C4-2B (cell line): ENCODE data around the gene BARX1.
A peak's percentile ranks its signal among the peaks of the same experiment; 100 is the strongest.
"Not testable (repeated sequence)": the region's sequence is repeated elsewhere in the genome, so short reads cannot be mapped to it uniquely, and the experiment has no call there.

Experiments used
- H3K27ac ChIP-seq: fragments of 450-650 bp; 2 replicates; pipeline ENCODE4 v1.5.1; 2017
- ZFX ChIP-seq: fragments of 450-650 bp; IDR thresholded peaks from 2 replicates; pipeline ENCODE4 v1.6.1; 2017
- TF ChIP-seq, protein P1 (sequence below): fragments of 450-650 bp; conservative IDR thresholded peaks from 2 replicates; pipeline ENCODE4 v1.5.1; 2017; ENCODE audit warnings: mild to moderate bottlenecking

BARX1 gene

DNA sequence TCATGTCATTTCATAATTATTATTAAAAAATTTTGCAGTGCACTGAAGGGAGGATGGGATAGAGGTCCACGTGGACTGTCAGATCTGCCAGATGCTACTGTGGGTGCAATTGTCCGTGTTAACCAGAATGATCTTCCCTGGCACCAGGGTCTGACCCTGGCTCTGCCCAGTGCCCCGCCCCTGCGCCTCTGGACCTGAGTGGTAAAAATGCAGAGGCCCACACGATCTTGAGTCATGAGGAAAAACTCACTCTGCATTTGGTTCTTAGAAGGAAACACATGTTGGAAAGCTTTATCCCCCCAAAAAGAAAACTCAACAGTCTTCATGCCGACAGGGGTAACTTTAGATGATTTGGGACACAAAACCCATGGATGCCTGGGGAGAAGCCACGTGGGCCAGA lies 20.1 kb upstream of the BARX1 start:
- TF ChIP-seq, protein P1, sequence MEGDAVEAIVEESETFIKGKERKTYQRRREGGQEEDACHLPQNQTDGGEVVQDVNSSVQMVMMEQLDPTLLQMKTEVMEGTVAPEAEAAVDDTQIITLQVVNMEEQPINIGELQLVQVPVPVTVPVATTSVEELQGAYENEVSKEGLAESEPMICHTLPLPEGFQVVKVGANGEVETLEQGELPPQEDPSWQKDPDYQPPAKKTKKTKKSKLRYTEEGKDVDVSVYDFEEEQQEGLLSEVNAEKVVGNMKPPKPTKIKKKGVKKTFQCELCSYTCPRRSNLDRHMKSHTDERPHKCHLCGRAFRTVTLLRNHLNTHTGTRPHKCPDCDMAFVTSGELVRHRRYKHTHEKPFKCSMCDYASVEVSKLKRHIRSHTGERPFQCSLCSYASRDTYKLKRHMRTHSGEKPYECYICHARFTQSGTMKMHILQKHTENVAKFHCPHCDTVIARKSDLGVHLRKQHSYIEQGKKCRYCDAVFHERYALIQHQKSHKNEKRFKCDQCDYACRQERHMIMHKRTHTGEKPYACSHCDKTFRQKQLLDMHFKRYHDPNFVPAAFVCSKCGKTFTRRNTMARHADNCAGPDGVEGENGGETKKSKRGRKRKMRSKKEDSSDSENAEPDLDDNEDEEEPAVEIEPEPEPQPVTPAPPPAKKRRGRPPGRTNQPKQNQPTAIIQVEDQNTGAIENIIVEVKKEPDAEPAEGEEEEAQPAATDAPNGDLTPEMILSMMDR, result no peak
- TF ChIP-seq ZFX, result no peak
- no peak overlapping the region for H3K27ac ChIP-seq

DNA sequence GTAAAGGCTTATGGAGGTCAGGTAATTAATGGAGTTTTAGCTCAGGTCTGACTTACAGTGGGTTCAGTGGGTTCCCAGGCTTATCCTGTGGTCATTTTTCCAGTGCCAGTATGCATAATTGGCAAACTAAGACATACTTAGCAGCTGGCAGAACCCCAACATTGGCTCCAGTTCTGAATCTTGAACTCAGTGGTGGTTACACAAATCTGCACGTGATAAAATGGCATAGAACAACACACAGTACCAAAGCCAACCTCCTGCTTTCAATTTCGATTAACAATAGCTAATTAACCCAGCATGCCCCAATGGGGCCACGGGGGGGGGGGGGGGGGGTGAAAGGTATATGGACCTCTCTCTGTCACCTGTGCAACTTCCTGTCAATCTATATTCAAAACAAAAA lies 19.0 kb upstream of the BARX1 start:
- H3K27ac ChIP-seq, result no peak overlapping the region
- no peak for TF ChIP-seq ZFX
- TF ChIP-seq, protein P1, result no peak

DNA sequence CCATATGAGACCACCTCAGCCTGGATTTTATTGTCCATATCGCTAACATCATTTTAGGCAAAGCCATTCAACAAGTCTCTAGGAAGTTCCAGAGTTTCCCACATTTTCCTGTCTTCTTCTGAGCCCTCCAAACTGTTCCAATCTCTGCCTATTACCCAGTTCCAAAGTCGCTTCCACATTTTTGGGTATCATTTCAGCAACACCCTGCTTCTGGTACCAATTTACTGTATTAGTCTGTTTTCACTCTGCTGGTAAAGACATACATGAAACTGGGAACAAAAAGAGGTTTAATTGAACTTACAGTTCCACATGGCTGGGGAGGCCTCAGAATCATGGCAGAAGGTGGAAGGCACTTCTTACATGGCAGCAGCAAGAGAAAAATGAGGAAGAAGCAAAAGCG lies 17.5 kb upstream of the BARX1 start:
- not testable (repeated sequence) for H3K27ac ChIP-seq

GRCh38 chr9:93969328-93969661 lies 14.1 kb upstream of the BARX1 start:
- no peak for TF ChIP-seq ZFX
- TF ChIP-seq, protein P1, result no peak
- no peak overlapping the region for H3K27ac ChIP-seq

GRCh38 chr9:93968451-93969327 lies 13.5 kb upstream of the BARX1 start:
- no peak overlapping the region for H3K27ac ChIP-seq
- TF ChIP-seq ZFX, result no peak
- TF ChIP-seq, protein P1, result no peak

- TF ChIP-seq ZFX, result no peak
- TF ChIP-seq, protein P1, result no peak
- no peak overlapping the region for H3K27ac ChIP-seq
Observed at GRCh38 chr9:93967020-93967803, 12.1 kb upstream of the BARX1 start.

DNA sequence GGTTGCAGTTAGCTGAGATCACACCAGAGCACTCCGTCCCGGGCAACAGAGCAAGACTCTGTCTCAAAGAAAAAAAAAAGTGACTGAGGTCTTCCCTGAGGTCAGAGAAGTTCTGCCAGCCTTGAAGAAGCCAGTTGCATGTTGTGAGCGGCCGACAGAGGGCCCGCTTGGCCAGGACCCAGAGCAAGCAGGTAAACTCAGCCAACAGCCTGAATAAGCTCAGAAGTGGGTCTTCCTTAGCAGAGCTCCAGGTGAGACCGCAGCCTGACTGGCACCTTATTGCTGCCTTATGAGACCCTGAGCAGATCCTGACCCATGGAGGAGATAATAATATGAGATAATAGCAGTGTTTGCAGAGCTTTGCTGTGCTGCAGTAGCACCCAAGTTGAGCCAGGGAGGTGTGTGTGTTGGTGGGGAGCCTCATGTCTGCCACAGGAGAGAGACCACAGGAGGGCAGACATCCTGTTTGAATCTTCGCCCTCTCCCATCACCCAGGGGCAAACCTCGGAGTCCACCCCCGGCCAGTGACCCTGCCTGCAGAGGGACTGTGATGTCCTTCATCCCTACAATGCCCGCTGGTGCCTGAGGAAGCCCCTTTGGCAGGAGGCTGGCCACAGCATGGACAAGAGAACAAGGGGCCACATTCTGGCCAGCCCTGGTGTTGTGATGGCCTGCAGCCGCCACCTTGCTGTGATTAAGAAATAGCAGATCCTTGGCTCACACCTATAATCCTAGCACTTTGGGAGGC lies 10.8 kb upstream of the BARX1 start:
- no peak for TF ChIP-seq ZFX
- TF ChIP-seq, protein P1, result peak; percentile 74
- no peak overlapping the region for H3K27ac ChIP-seq
